GM19463 (cell line): ENCODE results near the gene DYDC1.
"Not testable (repeated sequence)": the region's sequence is repeated elsewhere in the genome, so short reads cannot be mapped to it uniquely, and the experiment has no call there.

Source experiments
- ATAC-seq: cut with Tn5 transposase; IDR thresholded peaks from one replicate; pipeline ENCODE4 v1.9.1; 2021; ENCODE audit warnings: mild to moderate bottlenecking, moderate library complexity; ENCODE audit not compliant: unreplicated experiment

DYDC1 gene

DNA sequence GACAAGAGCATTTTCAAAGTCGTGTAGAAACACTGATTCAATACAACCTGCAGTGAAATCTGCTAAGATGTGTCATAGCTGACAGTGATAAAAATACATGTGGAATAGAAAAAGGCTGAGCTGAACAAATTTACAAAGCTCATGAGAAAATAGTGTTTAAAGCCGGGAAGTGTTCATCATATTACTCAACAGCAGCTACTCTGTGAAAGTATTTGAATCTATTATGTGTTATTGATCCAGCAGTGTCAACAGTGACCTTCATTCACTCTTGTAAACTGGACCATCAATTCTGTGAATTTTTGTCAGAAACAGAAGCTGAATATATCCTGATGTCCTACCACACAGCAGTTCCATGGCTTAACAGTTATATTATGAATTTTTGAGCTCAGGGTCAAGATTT, 11.6 kb downstream of the DYDC1 start:
- no peak for ATAC-seq

DNA sequence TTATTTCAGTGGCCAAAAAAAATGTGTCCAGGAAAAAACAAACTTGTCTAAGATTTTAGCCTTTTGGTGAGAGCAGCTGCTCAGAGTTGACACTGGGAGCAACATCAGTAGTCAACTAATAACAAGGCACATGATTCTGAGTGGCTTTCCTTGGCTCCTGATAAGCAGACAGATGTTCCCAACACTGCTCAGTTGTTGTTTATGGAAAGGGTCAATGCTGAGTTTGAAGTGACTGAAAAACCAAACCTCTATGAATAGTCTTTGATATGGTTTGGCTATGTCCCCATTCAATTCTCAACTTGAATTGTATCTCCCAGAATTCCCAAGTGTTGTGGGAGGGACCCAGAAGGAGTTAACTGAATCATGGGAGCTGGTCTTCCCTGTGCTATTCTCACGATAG, 12.3 kb downstream of the DYDC1 start:
- no peak for ATAC-seq

DNA sequence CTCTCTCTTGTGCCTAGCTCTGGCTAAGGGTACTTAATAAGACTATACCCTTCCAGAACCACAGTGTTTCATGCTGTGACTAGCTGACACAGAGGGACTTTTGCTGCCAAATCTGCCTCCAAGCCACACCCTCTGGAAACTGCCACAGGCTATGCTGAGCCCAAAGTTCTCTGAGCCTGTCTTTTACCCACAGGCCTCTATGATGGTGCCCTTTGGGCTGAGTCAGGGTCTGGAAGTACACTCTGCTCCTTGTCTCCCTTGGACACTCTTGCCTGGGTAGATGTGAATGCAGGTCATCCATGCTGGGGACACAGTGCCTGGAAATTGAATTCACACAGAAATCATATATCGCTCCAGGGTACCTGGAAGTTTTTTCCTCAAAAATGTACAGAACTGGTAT, 22.6 kb downstream of the DYDC1 start:
- ATAC-seq = no peak

DNA sequence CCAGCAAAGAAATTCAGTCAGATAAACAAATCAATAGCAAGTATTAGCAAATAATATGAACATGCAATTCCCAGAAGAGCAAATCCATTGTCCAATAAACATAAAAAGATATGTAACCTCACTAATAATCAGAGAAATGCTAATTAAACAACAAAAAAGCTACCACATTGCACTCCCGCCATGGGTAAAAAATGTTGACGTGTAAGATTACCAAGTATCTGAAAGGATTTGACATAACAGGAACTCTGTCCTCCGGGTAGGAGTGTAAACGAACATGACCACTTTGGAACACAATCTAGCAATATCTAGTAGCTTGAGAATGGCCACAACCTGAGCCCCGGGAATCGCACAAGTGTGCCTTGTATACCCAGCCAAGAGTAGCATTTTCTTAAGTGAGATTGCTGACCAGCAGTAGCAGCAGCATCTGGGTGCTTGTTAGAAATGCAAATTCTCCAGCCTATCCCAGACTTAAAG, 31.6 kb downstream of the DYDC1 start:
- ATAC-seq = no peak

DNA sequence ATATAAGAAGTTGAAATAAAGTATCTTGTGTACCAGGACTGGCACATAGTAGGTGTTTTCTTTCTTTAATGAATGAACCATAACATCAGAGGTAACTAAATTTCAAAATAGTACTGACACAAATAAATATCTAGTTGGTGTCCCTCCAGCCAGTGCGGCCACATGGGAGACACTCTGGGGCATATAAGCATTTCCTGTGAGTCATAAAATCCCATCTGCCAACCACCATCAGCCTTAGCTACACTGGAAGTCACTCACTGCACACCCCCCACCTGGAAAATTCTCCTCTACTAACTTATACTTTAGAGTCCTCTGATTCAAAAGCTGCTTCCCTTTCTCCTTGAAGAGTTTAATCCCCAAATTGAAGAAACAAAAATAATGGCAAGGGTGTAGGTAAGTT, 32.5 kb downstream of the DYDC1 start:
- ATAC-seq = no peak

DNA sequence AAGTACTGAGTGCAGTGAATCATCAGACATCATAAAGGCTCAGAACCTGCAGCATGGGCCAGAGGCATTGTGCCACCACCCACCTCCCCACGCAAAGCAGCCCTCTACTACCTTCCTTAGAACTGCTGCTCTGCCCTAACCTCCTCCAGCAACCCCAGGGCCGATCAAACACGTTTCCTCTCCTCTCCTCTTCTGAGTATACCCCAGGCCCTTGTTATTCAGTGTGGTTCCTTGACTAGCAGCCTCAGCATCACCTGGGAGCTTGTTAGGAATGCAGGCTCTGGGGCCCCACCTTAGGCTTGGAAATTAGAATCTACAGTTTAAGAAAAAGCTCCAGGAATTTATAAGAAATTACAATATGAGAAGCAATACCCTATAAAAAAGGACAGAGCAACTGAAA, 33.2 kb downstream of the DYDC1 start:
- ATAC-seq = no peak

DNA sequence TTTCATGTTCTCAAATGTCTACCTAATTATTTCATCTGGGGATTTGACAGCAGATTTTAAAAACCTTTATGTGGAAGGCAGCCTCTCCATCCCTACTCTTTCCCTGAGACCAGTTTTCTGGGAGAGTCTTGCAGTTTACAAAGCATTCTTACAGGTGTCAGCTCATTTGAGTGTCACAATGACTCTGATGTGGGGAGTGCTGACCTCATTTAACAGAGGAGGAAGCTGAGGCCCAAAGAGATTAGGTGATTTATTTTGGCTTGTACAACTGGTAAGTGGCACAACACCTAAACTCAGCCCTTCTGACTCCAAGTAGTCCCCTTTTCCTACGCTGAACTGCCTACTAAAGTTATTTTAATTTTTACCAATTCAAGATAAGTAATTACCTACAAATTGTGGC, 33.8 kb downstream of the DYDC1 start:
- ATAC-seq = no peak

DNA sequence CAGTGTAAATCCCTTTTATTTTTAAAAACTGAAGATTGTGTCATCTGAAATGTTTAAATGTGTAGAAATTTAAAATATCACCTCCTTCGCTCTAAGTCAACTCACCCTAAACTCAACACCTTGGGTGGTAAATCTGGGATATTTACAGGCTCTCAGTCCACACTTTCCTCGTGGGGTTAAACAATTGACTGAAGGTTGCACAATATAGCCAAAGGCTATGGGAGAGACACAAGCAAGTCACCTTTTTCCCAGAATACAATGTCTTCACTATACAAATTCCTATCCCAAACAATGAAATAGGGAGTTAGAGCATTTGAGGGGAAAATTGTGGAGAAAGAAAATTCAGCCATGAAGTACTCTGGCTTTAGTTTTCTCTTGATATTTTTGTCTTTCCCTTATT, 34.4 kb downstream of the DYDC1 start:
- ATAC-seq = no peak

DNA sequence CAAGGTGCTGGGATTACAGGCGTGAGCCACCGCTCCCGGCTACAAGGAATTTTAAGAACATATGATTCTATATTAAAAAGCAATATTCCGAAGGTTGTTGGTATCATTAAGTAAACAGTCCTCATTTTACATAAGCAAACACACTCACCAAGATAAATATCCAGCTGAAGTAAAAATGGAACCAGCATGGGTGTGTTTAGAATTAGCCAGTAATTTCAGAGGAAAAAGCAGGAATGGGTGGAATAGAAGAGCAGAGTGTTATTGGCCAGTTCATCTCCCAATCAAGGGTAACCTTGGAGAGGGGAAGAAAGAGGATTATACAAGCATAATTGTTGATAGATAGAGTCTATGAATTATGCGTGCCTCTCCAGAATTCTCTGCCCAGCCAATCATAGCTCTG, 35.4 kb downstream of the DYDC1 start:
- no peak for ATAC-seq

DNA sequence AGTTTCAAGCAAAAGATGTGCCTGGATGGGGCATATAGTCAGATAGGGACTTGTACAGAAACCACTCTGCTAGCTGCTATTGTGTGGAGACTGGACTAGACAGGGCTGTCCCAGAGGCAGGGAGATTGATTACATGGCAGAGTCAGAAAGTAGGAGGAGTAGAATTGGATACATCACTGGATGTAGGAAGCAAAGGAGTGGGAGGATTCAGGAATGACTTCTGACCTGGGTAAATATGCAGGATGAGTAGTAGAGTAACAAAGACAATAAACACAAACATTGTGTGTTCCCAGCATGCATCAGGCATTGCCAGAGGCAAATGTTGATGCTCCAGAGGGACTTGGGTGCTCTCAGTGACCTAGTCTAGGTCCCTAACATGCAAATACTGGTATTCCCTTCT, 36.2 kb downstream of the DYDC1 start:
- no peak for ATAC-seq

DNA sequence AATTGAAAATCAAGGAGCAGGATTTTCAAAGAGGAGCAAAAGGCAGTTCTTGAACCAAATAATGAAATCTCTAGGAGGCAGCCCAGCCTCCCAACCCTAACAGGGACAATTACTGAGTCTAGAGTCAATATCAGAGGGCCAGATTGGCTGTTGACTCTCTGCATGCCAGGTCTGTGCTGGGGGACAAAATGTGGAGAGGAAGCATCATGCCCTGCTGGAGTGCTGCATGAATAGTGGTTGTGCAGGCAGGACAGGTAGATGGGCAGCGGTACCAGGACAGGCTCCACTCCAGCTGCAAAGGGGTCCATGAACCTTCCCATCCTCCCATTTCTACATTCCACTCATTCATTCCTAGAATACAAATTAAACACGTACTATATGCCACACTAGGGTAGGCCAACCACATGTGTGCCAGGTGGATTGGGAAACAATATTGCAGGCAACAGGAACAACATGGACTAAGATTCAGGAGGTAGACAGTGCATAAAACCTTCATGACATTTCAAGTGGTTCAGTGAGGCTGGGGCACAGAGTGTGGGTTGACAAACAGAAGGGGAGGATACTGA, 36.7 kb downstream of the DYDC1 start:
- ATAC-seq = no peak

DNA sequence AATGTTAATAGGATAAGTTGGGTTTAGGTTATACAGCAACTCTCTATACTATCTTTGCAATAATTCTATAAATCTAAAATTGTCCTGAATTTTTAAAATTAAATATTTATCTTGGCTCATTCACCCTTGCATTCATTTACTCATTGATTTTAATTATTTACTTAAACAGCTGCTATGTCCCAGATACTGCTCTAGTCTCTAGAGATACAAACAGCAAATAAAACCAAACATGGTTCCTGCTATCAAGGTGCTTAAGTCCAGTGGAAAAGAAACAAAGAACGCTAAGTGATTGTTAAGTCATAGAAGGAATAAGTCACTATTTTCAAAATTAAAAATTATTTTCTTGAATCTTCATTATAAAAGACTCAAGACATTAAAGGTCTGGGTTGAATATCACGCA, 37.2 kb downstream of the DYDC1 start:
- ATAC-seq = no peak

DNA sequence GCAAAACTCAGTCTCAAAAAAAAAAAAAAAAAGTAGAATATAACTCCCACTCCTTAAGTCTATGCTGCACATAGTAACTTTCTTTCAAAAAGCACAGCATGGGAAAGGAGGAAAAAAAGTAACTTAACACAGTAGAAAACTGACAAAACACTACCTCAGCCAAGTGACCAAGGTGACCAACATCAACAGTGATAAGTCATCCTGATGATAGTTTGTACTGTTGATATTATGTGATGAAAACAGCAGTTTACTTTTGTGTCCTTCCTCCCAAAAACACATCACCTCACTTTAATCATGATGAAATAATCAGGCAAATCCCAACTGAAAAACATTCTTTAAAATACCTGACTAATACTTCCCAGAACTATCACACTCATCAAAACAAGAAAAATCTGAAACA, 37.8 kb downstream of the DYDC1 start:
- no peak for ATAC-seq

DNA sequence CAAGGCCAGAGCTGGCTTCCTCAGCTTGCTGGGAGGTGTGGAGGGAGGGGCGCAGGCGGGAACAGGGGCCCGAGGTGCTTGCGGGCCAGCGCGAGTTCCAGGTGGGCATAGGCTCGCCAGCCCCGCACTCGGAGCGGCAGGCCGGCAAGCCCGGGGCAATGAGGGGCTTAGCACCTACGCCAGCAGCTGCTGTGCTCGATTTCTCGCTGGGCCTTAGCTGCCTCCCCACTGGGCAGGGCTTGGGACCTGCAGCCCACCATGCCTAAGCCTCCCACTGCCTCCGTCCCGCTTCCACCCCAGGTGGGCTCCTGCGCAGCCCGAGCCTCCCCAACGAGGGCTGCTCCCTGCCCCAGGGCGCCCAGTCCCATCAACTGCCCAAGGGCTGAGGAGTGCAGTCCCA, 41.2 kb downstream of the DYDC1 start:
- no peak for ATAC-seq

DNA sequence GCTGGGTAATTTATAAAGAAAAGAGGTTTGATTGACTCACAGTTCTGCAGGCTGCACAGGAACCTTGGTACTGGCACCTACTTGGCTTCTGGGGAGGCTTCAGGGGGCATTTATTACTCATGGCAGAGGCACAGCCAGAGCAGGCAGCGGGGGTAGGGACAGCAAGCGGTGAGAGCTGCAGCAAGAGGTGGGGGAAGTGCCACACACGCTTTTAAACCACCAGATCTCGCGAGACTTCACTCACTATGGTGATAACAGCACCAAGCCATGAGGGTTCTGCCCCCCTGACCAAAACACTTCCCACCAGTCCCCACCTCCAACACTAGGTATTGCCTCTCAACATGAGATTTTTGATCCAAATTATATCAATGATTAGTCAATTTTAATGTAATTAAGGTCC, 43.0 kb downstream of the DYDC1 start:
- ATAC-seq = no peak

DNA sequence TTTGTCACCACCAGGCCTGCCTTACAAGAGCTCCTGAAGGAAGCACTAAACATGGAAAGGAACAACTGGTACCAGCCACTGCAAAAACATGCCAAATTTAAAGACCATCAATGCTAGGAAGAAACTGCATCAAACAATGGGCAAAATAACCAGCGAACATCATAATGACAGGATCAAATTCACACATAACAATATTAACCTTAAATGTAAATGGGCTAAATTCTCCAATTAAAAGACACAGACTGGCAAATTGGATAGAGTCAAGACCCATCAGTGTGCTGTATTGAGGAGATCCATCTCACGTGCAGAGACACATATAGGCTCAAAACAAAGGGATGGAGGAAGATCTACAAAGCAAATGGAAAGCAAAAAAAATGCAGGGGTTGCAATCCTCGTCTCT, 50.6 kb downstream of the DYDC1 start:
- ATAC-seq = not testable (repeated sequence)

DNA sequence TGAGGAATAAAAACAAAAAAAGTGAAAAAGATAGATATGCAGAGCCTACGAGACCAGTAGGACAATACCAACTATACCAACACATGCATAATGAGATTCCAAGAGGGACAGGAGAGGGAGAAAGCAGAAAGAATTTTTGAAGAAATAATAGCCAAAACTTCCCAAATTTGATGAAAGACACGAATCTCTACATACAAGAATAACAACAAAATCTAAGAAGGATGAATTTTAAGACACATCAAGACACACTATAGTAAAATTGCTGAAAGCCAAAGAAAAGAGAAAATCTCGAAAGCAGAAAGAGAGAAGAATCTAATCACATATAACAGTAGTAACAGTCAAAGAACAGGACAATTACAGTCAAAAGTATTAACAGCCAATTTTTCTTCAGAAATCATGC, 59.6 kb downstream of the DYDC1 start:
- no peak for ATAC-seq

DNA sequence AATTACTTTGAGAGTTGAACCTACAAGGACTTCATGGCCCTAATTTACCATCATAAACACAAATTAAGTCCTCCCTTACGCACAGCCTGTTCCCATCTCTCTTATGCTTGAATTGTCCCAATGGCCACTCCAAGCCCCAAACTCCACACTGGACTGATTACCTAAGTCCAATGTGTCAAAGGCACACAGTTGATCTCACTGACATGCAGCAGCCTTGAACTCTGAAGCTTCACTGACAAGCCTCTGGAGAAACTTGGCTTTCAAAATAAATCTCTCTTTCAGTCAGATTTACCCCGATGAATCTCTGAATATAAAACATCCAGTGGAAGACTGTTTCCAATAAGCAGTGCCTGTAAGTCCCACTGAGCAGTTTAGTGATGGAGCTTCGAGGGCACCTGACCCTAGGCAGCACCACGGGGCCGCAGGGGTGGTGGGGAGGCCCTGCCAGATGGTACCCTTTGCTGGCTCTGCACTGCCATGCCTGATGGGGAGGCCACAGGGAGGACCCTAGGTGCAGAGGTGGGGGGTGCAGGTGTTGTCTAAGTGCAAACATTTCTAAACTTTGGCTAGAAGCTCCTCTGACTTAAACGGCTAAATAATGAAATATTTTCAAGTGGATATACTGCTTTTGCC, 63.8 kb downstream of the DYDC1 start:
- no peak for ATAC-seq

DNA sequence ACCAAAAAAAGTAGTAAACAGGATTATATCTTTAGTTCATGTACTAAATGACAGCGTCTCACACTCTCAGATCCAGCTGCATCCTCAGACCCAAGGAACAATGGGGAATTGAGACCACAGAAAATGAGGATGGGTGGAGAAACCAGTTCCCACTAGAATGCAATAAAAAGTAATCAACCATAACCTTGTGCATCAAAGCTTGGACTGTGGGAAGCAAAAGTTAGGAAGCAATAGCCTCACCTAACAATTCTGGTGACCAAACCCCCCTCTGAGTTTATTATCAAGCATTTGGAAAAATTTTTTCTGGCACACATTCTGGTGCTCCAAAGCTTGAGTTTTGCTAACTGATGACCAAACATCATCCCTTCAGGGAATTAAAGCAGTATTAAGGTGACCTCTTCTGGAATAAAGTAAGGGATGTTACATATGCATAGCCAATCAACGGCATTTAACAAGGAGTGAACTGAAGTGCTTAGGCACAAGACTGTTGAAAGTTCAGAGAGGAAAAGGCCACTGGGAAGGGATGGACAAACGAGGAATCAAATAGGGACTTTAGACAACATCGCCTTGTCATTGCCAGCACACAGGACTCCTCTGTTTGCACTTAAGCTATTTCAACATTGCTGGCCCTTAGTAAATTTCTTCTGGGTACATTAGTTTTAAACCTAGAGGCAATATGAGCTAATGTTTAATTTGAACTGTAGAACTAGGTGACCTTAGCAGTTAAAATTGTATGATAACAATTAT, 65.9 kb downstream of the DYDC1 start:
- no peak for ATAC-seq

DNA sequence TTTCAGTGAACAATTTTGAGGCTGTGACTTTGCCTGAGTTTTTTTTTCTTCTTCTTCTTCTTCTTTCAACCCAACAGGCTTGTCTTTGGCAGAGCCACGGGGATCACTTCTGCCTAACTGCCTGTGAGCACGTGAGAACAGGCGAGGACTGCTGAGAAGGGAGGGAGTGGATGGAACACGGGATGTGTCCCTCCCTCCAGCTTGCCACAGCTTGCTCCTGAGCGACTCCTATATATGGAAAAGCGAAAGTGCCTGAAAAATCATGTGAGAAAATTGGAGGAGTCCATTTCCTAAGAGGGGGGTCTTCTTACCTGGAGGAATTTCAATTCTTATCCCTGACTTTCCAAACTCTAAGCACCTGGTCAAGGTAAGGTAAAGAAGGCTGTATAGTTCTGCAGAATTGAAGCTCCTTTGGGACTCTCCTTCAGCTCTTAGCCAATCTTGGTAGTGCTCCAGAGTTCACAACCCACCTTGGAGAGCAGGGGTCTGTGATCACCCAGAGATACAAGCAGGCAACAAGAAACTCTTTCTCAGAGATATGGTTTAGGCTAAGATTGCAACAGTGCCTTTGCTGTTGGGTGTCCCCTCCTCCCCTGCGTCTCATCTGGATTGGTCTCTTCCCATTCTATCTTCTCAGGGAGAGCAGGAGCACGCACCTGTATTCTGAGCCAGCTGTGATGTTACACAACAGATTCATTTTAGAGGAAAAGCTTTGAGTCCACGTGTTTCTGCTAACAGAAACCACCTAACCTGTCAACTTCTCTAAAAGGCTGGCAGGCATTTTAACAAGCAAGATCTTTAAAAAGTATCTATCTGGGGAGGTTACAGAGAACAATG, 66.9 kb downstream of the DYDC1 start, which contains the start of gene MAT1A:
Gene MAT1A, minus strand, starts transcription at position 208 of the 837 bp plus-strand sequence. CDS start 235 bp downstream, outside the sequence.
- ATAC-seq = no peak

DNA sequence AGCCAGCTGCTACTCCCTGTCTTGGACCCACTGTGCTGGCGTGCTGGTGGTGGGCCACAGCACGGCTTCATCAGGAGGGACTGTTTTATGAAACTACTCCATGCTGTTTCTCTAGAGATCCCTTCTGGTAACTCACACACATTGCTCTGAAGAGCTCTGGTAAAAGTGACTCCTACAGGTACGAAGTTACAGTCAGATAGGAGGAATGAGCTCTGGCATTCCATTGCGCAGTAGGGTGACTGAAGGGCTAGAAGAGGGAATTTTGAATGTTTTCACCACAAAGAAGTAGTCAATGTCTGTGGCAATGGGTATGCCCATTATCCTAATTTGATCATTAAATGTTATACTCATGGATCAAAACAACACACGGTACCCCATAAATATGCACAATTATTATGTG, 67.7 kb downstream of the DYDC1 start:
- ATAC-seq = no peak
